Osteoblast (primary cell): ENCODE measurements around the gene SND1. TPM values are rescaled to one million over a fixed set of nuclear protein-coding genes. Genes with fewer than 3 reads are reported as not detected.

ENCODE experiments used
- DNase-seq: peaks from one replicate; pipeline ENCODE4 v3.0.0; 2011; ENCODE audit warnings: low spot score, mixed read lengths; ENCODE audit not compliant: insufficient read length; ENCODE audit errors: missing footprints
- H2AFZ ChIP-seq: 2 replicates; pipeline ENCODE4 v1.6.0; 2011; ENCODE audit warnings: mild to moderate bottlenecking, low read length
- H3K27ac ChIP-seq: 2 replicates; pipeline ENCODE4 v1.5.1; 2011; ENCODE audit warnings: mild to moderate bottlenecking, low read depth, low read length, moderate library complexity
- H3K27me3 ChIP-seq: 2 replicates; pipeline ENCODE4 v1.6.0; 2012; ENCODE audit warnings: mild to moderate bottlenecking, control low read depth, inconsistent platforms, low read length, moderate library complexity; ENCODE audit not compliant: insufficient read depth
- H3K36me3 ChIP-seq: 2 replicates; pipeline ENCODE4 v1.5.1; 2011; ENCODE audit warnings: mild to moderate bottlenecking, low read length, control low read depth, moderate library complexity; ENCODE audit not compliant: insufficient read depth
- H3K4me1 ChIP-seq: 2 replicates; pipeline ENCODE4 v1.5.1; 2011; ENCODE audit warnings: mild to moderate bottlenecking, low read length, control low read depth, moderate library complexity; ENCODE audit not compliant: insufficient read depth
- H3K4me2 ChIP-seq: 2 replicates; pipeline ENCODE4 v1.6.0; 2011; ENCODE audit warnings: mild to moderate bottlenecking, low read length; ENCODE audit not compliant: insufficient read depth
- H3K4me3 ChIP-seq: fragments of 200-600 bp; sonication (generic); 3 replicates; pipeline ENCODE4 v1.5.1; 2012; ENCODE audit warnings: mild to moderate bottlenecking, low read length, inconsistent platforms; ENCODE audit not compliant: insufficient read depth
- H3K79me2 ChIP-seq: 2 replicates; pipeline ENCODE4 v1.6.0; 2012; ENCODE audit warnings: mild to moderate bottlenecking, low read length, control low read depth, inconsistent platforms; ENCODE audit not compliant: insufficient read depth
- H3K9me3 ChIP-seq: 2 replicates; pipeline ENCODE4 v1.5.1; 2011; ENCODE audit warnings: low read depth, low read length, control low read depth
- H4K20me1 ChIP-seq: 2 replicates; pipeline ENCODE4 v1.6.0; 2012; ENCODE audit warnings: mild to moderate bottlenecking, low read length, control low read depth; ENCODE audit not compliant: insufficient read depth
- total RNA-seq: library from RNA; depleted of rRNA; stranded (reverse); fragments of >200 nt; gene quantifications from 2 replicates; pipeline ENCODE4 v1.2.3, GENCODE V29; 2012
- TF ChIP-seq, protein P1 (sequence below): IDR thresholded peaks from 2 replicates; pipeline ENCODE4 v1.5.1; 2011; ENCODE audit warnings: mild to moderate bottlenecking, low read depth, low read length, moderate library complexity; ENCODE audit errors: extremely low read depth

SND1 gene
- total RNA-seq, 1 donor = 257 TPM

DNA sequence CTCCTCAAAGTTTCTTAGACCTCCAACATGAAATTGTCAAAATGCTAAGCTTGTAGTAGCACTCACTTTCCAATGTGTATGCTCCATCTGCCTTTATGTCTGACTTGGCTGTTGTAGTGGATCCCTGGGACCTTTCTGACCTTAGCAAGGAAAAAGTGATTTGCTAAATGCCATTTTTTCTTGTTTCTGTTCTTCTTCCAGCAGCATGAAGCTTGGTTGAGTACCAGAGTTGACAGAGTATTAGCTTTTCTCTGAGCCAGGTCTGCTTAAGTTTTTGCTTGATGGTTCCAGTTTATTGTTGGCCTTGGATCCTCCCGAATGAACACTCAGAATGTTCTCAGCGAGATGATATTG lies 168.7 kb downstream of the SND1 start:
- no peak overlapping the region for H3K4me3 ChIP-seq
- H3K36me3 ChIP-seq = no peaks in the 10 kb centered on the region
- H3K4me2 ChIP-seq = peak overlapping the region; percentile 58
- peaks cover 88% of the 10 kb centered on the region for H3K79me2 ChIP-seq
- peaks cover 13% of the 10 kb centered on the region for H3K4me1 ChIP-seq
- H3K9me3 ChIP-seq = no peaks in the 10 kb centered on the region
- TF ChIP-seq, protein P1, sequence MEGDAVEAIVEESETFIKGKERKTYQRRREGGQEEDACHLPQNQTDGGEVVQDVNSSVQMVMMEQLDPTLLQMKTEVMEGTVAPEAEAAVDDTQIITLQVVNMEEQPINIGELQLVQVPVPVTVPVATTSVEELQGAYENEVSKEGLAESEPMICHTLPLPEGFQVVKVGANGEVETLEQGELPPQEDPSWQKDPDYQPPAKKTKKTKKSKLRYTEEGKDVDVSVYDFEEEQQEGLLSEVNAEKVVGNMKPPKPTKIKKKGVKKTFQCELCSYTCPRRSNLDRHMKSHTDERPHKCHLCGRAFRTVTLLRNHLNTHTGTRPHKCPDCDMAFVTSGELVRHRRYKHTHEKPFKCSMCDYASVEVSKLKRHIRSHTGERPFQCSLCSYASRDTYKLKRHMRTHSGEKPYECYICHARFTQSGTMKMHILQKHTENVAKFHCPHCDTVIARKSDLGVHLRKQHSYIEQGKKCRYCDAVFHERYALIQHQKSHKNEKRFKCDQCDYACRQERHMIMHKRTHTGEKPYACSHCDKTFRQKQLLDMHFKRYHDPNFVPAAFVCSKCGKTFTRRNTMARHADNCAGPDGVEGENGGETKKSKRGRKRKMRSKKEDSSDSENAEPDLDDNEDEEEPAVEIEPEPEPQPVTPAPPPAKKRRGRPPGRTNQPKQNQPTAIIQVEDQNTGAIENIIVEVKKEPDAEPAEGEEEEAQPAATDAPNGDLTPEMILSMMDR = no peak
- no peak overlapping the region for H2AFZ ChIP-seq
- H3K27me3 ChIP-seq = no peaks in the 10 kb centered on the region
- H4K20me1 ChIP-seq = peaks cover 79% of the 10 kb centered on the region
- no peak overlapping the region for H3K27ac ChIP-seq
- no peak for DNase-seq

DNA sequence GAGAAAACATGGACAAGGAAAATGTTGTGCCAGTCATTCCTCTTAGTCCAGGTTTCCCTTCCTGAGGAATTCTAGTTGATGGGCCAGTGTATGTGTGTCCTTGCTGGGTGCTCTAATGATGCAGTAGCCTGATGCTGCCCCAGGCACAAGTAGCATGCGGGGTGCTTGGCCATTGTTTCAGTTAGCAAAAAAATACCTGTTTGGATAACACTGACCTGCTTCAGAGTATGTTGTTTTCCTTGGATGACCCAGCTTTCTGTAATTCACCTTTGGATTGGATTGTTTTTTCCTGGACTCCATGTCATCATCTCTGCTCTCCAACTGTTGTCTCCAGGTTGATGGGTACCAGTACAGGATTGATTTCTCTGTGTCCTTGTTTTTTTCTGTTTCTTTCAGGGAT lies 169.2 kb downstream of the SND1 start:
- no peaks in the 10 kb centered on the region for H3K36me3 ChIP-seq
- DNase-seq = no peak
- H2AFZ ChIP-seq = no peak overlapping the region
- TF ChIP-seq, protein P1 = no peak
- H3K4me1 ChIP-seq = peaks cover 13% of the 10 kb centered on the region
- no peaks in the 10 kb centered on the region for H3K27me3 ChIP-seq
- no peak overlapping the region for H3K4me3 ChIP-seq
- peaks cover 75% of the 10 kb centered on the region for H4K20me1 ChIP-seq
- peaks cover 84% of the 10 kb centered on the region for H3K79me2 ChIP-seq
- H3K4me2 ChIP-seq = no peak overlapping the region
- no peak overlapping the region for H3K27ac ChIP-seq
- H3K9me3 ChIP-seq = no peaks in the 10 kb centered on the region

DNA sequence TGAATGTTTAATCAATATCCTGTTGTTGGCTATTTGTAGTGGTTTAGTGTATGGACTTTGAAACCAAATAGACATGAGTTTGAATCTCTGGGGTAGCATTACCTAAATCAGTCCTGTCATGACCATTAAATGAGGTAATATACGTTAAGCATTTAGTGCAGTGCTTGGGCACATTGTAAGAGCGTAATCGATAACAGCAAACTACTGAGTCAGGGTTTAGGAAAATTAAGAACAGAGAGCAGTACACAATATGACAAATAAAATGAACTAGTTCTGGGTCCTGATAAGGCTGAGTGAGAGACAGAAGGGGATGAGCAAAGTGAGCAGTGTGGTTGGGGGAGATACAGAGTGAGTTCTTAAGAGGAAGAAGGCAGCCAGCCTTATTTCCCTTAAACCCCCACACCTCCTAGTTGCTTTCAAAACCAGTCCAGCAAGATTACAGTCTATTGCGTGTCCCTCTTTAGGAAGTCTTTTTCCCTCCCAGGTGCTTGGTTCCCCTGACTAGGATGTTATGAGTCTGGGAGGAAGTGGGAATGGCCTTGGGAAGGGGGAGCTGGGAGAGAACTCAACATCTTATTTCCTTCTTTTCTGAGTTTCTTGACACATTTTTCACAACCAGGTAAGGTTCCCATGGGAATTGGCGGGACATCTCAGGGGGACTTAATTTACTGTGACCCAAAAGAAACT lies 171.0 kb downstream of the SND1 start:
- H3K9me3 ChIP-seq = no peaks in the 10 kb centered on the region
- H2AFZ ChIP-seq = no peak overlapping the region
- TF ChIP-seq, protein P1 = no peak
- H3K79me2 ChIP-seq = peaks cover 70% of the 10 kb centered on the region
- no peak for DNase-seq
- H4K20me1 ChIP-seq = peaks cover 61% of the 10 kb centered on the region
- H3K27me3 ChIP-seq = no peaks in the 10 kb centered on the region
- H3K4me1 ChIP-seq = peaks cover 13% of the 10 kb centered on the region
- no peak overlapping the region for H3K27ac ChIP-seq
- H3K36me3 ChIP-seq = no peaks in the 10 kb centered on the region
- no peak overlapping the region for H3K4me2 ChIP-seq
- no peak overlapping the region for H3K4me3 ChIP-seq

DNA sequence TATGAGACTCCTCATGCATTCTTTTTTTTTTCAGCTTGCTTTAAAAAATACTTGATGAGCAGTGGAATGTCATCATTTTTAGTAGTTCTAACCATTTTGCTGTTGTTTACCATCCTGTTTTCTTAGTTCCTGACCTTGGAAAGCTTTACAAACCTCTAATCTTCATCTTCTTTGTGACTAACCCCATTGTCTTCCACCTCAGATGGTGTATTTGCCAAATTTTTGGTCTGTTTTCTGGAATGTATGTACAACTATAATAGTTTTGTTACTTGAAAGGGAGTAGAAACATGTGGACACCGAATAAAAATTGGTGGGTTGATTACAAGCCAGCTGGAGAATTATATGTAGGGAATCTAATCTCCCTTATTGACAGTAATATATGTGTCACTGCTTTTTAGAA lies 172.7 kb downstream of the SND1 start:
- Histone ChIP-seq H3K4me1 (peaks cover 13% of the 10 kb centered on the region), H3K27me3 (no peaks in the 10 kb centered on the region), H3K9me3 (no peaks in the 10 kb centered on the region), H2AFZ (no peak overlapping the region), H3K27ac (no peak overlapping the region), H3K4me2 (no peak overlapping the region), H3K4me3 (no peak overlapping the region), H4K20me1 (peaks cover 52% of the 10 kb centered on the region), H3K36me3 (no peaks in the 10 kb centered on the region), H3K79me2 (peaks cover 66% of the 10 kb centered on the region)
- DNase-seq = no peak
- TF ChIP-seq, protein P1 = no peak
